Adrenal gland (tissue), 5 donors: Measurements from ENCODE around the gene HCCS.

Experiments used
- CTCF ChIP-seq, 6 experiments: fragments of 450-650 bp in 4 of 6; fragments of 200-600 bp in 2 of 6; sonication (generic) in 1 of 6; IDR thresholded peaks; 1 replicate in 5 of 6; 2 replicates in 1 of 6; pipeline versions ENCODE4 v1.5.1 to v1.8.0; 2016 to 2021; ENCODE audit warnings: antibody characterized with exemption in 6 of 6, mild to moderate bottlenecking in 2 of 6, moderate library complexity in 1 of 6
- POLR2A ChIP-seq, 2 donors: fragments of 450-650 bp; IDR thresholded peaks; one replicate each; pipeline ENCODE4 v1.6.1; 2017; ENCODE audit warnings: antibody characterized with exemption in 2 of 2, mild to moderate bottlenecking in 2 of 2, moderate library complexity in 1 of 2
- donor health status: DM: no; HTN: no; CAD: no.

GRCh38 chrX:11172415-11172814 lies 61.3 kb downstream of the HCCS start:
- TF ChIP-seq CTCF (IDR thresholded peaks at IDR 0.05) (no peak), POLR2A (IDR thresholded peaks at IDR 0.05) (no peak)
